Measurements from ENCODE around the gene ARL6IP5.

- no peak for TF ChIP-seq POLR2A (IDR thresholded peaks at IDR 0.05; ENCODE audit: low read depth, low read length)
- TF ChIP-seq JUN (IDR thresholded peaks at IDR 0.05; ENCODE audit: borderline replicate concordance, insufficient read depth, insufficient read length, low read depth) = no peak
Observed at GRCh38 chr3:69119681-69120080, 34.9 kb downstream of the ARL6IP5 start.
